Naive B cell (primary cell): ENCODE measurements around the gene HOXA6. TPM values are rescaled to one million over a fixed set of nuclear protein-coding genes. Genes with fewer than 3 reads are reported as not detected.

Experiments
- ATAC-seq, 2 donors: fragments of 150-1000 bp; cut with Tn5 transposase; 2 replicates each; pipeline ENCODE4 v1.10.0; 2021; ENCODE audit warnings: low read depth in 2 of 2, mild to moderate bottlenecking in 2 of 2, moderate library complexity in 2 of 2
- DNase-seq: peaks from one replicate; pipeline ENCODE4 v3.0.0; 2022
- H3K27ac Mint-ChIP-seq, 6 donors: one replicate each; pipeline ENCODE4 v1.8.0; 2020 to 2022; ENCODE audit warnings: mild to moderate bottlenecking in 6 of 6, mixed read lengths in 6 of 6, moderate library complexity in 5 of 6, inconsistent platforms in 2 of 6
- H3K27me3 Mint-ChIP-seq, 3 donors: one replicate each; pipeline ENCODE4 v1.8.0; 2021 to 2022; ENCODE audit warnings: mixed read lengths in 3 of 3, mild to moderate bottlenecking in 1 of 3
- H3K36me3 Mint-ChIP-seq, 2 donors: one replicate each; pipeline ENCODE4 v1.8.0; 2020 to 2022; ENCODE audit warnings: mixed read lengths in 2 of 2, inconsistent platforms in 1 of 2, mild to moderate bottlenecking in 1 of 2
- H3K4me1 Mint-ChIP-seq, 3 donors: one replicate each; pipeline ENCODE4 v1.8.0; 2020 to 2022; ENCODE audit warnings: mixed read lengths in 3 of 3, inconsistent platforms in 1 of 3, mild to moderate bottlenecking in 1 of 3, moderate library complexity in 1 of 3
- H3K4me3 Mint-ChIP-seq, 8 donors: one replicate each; pipeline ENCODE4 v1.8.0; 2020 to 2022; ENCODE audit warnings: mild to moderate bottlenecking in 8 of 8, mixed read lengths in 8 of 8, moderate library complexity in 8 of 8, inconsistent platforms in 2 of 8
- H3K9me3 Mint-ChIP-seq, 7 donors: one replicate each; pipeline ENCODE4 v1.8.0; 2020 to 2022; ENCODE audit warnings: mixed read lengths in 7 of 7, mild to moderate bottlenecking in 5 of 7, inconsistent platforms in 2 of 7, moderate library complexity in 1 of 7
- polyA plus RNA-seq, 6 donors: library from polyadenylated mRNA; unstranded; fragments of 300-500 nt; fragmentation: Illumina TruSeq; gene quantifications; one replicate each; pipeline ENCODE4 v1.2.3, GENCODE V29; 2021; ENCODE audit warnings: low read depth in 6 of 6

Gene HOXA6
- polyA plus RNA-seq, 6 donors from 2014 or later: not detected

GRCh38 chr7:27188386-27189294 is 41.1 kb upstream of the HOXA6 start:
- peak overlapping the region in 4 of 6 donors; percentile 42 to 82 (median 68) for H3K27ac Mint-ChIP-seq
- peaks cover 0 to 8% of the 10 kb centered on the region in 2 donors for H3K36me3 Mint-ChIP-seq
- H3K9me3 Mint-ChIP-seq: peaks cover 0 to 28% (median 9%) of the 10 kb centered on the region in 7 donors
- peak; percentile 22 for ATAC-seq
- H3K4me3 Mint-ChIP-seq: peak overlapping the region; percentile 28 to 89 (median 82)
- no peak for DNase-seq
- H3K4me1 Mint-ChIP-seq: peaks cover 41 to 63% (median 47%) of the 10 kb centered on the region in 3 donors
- peaks cover 74 to 88% (median 76%) of the 10 kb centered on the region in 3 donors for H3K27me3 Mint-ChIP-seq

- Mint-ChIP-seq H3K36me3 (peaks cover 0 to 8% of the 10 kb centered on the region in 2 donors), H3K9me3 (peaks cover 0 to 30% (median 9%) of the 10 kb centered on the region in 7 donors), H3K4me1 (peaks cover 41 to 60% (median 49%) of the 10 kb centered on the region in 3 donors), H3K27me3 (peaks cover 71 to 86% (median 80%) of the 10 kb centered on the region in 3 donors), H3K4me3 (peak overlapping the region; percentile 54 to 89 (median 82)), H3K27ac (peak overlapping the region in 4 of 6 donors; percentile 42 to 82 (median 78))
- no peak for ATAC-seq
- no peak for DNase-seq
Observed at GRCh38 chr7:27187475-27188385, 40.2 kb upstream of the HOXA6 start.

- Mint-ChIP-seq H3K27ac (peak overlapping the region in 3 of 6 donors; percentile 66 to 84 (median 69)), H3K4me3 (peak overlapping the region in 5 of 8 donors; percentile 17 to 78 (median 35)), H3K9me3 (peaks cover 0 to 32% (median 9%) of the 10 kb centered on the region in 7 donors), H3K36me3 (peaks cover 0 to 8% of the 10 kb centered on the region in 2 donors), H3K4me1 (peaks cover 41 to 55% (median 51%) of the 10 kb centered on the region in 3 donors), H3K27me3 (peaks cover 71 to 87% (median 84%) of the 10 kb centered on the region in 3 donors)
- ATAC-seq (no peak), DNase-seq (no peak)
Observed at GRCh38 chr7:27186668-27187474, 39.3 kb upstream of the HOXA6 start.

GRCh38 chr7:27185854-27186667 is 38.5 kb upstream of the HOXA6 start:
- Mint-ChIP-seq H3K4me1 (peaks cover 38 to 54% (median 51%) of the 10 kb centered on the region in 3 donors), H3K27ac (peak overlapping the region in 4 of 6 donors; percentile 84 to 97 (median 94)), H3K27me3 (peaks cover 72 to 84% (median 83%) of the 10 kb centered on the region in 3 donors), H3K36me3 (peaks cover 0 to 8% of the 10 kb centered on the region in 2 donors), H3K9me3 (peaks cover 0 to 32% (median 9%) of the 10 kb centered on the region in 7 donors), H3K4me3 (peak overlapping the region; percentile 23 to 89 (median 76))
- ATAC-seq: no peak
- DNase-seq: no peak

GRCh38 chr7:27185013-27185853 is 37.7 kb upstream of the HOXA6 start, which contains the start of gene HOXA11:
Gene HOXA11, minus strand, starts transcription at chr7:27185232. Its CDS starts 88 bp downstream, at chr7:27185144.
- H3K9me3 Mint-ChIP-seq: peaks cover 0 to 29% (median 9%) of the 10 kb centered on the region in 7 donors
- H3K27ac Mint-ChIP-seq: peak within 1 kb of the TSS in 5 of 6 donors; percentile 47 to 97 (median 94)
- peaks cover 0 to 8% of the 10 kb centered on the region in 2 donors for H3K36me3 Mint-ChIP-seq
- ATAC-seq (no peak), DNase-seq (no peak)
- peaks cover 69 to 83% (median 83%) of the 10 kb centered on the region in 3 donors for H3K27me3 Mint-ChIP-seq
- peak within 1 kb of the TSS; percentile 62 to 89 (median 81) for H3K4me3 Mint-ChIP-seq
- peaks cover 39 to 56% (median 51%) of the 10 kb centered on the region in 3 donors for H3K4me1 Mint-ChIP-seq

- Mint-ChIP-seq H3K4me3 (peak overlapping the region; percentile 62 to 89 (median 81)), H3K27me3 (peaks cover 69 to 83% (median 83%) of the 10 kb centered on the region in 3 donors), H3K4me1 (peaks cover 36 to 54% (median 49%) of the 10 kb centered on the region in 3 donors), H3K36me3 (peaks cover 0 to 8% of the 10 kb centered on the region in 2 donors), H3K9me3 (peaks cover 0 to 26% (median 5%) of the 10 kb centered on the region in 7 donors), H3K27ac (peak overlapping the region in 4 of 6 donors; percentile 84 to 97 (median 94))
- ATAC-seq (no peak), DNase-seq (no peak)
Observed at GRCh38 chr7:27184337-27185012, 36.9 kb upstream of the HOXA6 start.

- H3K4me1 Mint-ChIP-seq: peaks cover 35 to 53% (median 42%) of the 10 kb centered on the region in 3 donors
- no peak for DNase-seq
- H3K4me3 Mint-ChIP-seq: peak overlapping the region; percentile 42 to 85 (median 72)
- peak overlapping the region in 4 of 6 donors; percentile 72 to 93 (median 84) for H3K27ac Mint-ChIP-seq
- peaks cover 0 to 8% of the 10 kb centered on the region in 2 donors for H3K36me3 Mint-ChIP-seq
- H3K9me3 Mint-ChIP-seq: peaks cover 0 to 31% (median 8%) of the 10 kb centered on the region in 7 donors
- ATAC-seq: no peak
- peaks cover 73 to 83% (median 81%) of the 10 kb centered on the region in 3 donors for H3K27me3 Mint-ChIP-seq
Observed at GRCh38 chr7:27183682-27184336, 36.2 kb upstream of the HOXA6 start.

GRCh38 chr7:27182861-27183681 is 35.5 kb upstream of the HOXA6 start:
- Mint-ChIP-seq H3K4me1 (peaks cover 27 to 46% (median 35%) of the 10 kb centered on the region in 3 donors), H3K27ac (peak overlapping the region in 4 of 6 donors; percentile 65 to 93 (median 78)), H3K36me3 (peaks cover 0 to 8% of the 10 kb centered on the region in 2 donors), H3K27me3 (peaks cover 72 to 83% (median 77%) of the 10 kb centered on the region in 3 donors), H3K9me3 (peaks cover 0 to 24% (median 8%) of the 10 kb centered on the region in 7 donors), H3K4me3 (peak overlapping the region in 6 of 8 donors; percentile 6 to 85 (median 68))
- ATAC-seq (no peak), DNase-seq (no peak)

GRCh38 chr7:27182285-27182841 is 34.8 kb upstream of the HOXA6 start:
- H3K4me3 Mint-ChIP-seq: peak overlapping the region in 4 of 8 donors; percentile 6 to 56 (median 26)
- H3K36me3 Mint-ChIP-seq: peaks cover 0 to 8% of the 10 kb centered on the region in 2 donors
- H3K27ac Mint-ChIP-seq: peak overlapping the region in 2 of 6 donors; percentile 65 to 86
- peaks cover 0 to 24% (median 8%) of the 10 kb centered on the region in 7 donors for H3K9me3 Mint-ChIP-seq
- peaks cover 24 to 40% (median 29%) of the 10 kb centered on the region in 3 donors for H3K4me1 Mint-ChIP-seq
- no peak for DNase-seq
- no peak for ATAC-seq
- peaks cover 73 to 83% (median 77%) of the 10 kb centered on the region in 3 donors for H3K27me3 Mint-ChIP-seq
